HG03045 (cell line): ENCODE results near the gene BABAM1.

ENCODE experiments used
- ATAC-seq: cut with Tn5 transposase; IDR thresholded peaks from one replicate; pipeline ENCODE4 v1.9.1; 2021; ENCODE audit warnings: mild to moderate bottlenecking, moderate library complexity; ENCODE audit not compliant: unreplicated experiment

Gene BABAM1

GRCh38 chr19:17266975-17267788 lies at the start of gene BABAM1:
BABAM1 (plus strand) TSS chr19:17267443; CDS start chr19:17268807, 1,364 bp downstream.
- peak; percentile 88 for ATAC-seq

- no peak for ATAC-seq
Observed at GRCh38 chr19:17219286-17219685, 48.0 kb upstream of the BABAM1 start.

GRCh38 chr19:17220207-17220758 lies 47.0 kb upstream of the BABAM1 start:
- ATAC-seq = no peak

- no peak for ATAC-seq
Observed at GRCh38 chr19:17225053-17225452, 42.2 kb upstream of the BABAM1 start.

- peak; percentile 93 for ATAC-seq
Observed at GRCh38 chr19:17226002-17226933, 41.0 kb upstream of the BABAM1 start, which contains the start of gene OCEL1. OCEL1 (plus strand) TSS chr19:17226226; CDS start chr19:17226248, 22 bp downstream.

- ATAC-seq = no peak
Observed at GRCh38 chr19:17227798-17228367, 39.4 kb upstream of the BABAM1 start.

GRCh38 chr19:17229890-17230289 lies 37.4 kb upstream of the BABAM1 start:
- ATAC-seq = no peak

GRCh38 chr19:17232258-17232657 lies 35.0 kb upstream of the BABAM1 start:
- ATAC-seq = no peak

GRCh38 chr19:17234911-17235299 lies 32.3 kb upstream of the BABAM1 start:
- ATAC-seq = no peak

GRCh38 chr19:17235300-17235970 lies 31.8 kb upstream of the BABAM1 start:
- peak; percentile 63 for ATAC-seq

- ATAC-seq = peak; percentile 12
Observed at GRCh38 chr19:17235971-17236777, 31.1 kb upstream of the BABAM1 start.

GRCh38 chr19:17236811-17237543 lies 30.3 kb upstream of the BABAM1 start:
- ATAC-seq = no peak

- no peak for ATAC-seq
Observed at GRCh38 chr19:17237747-17238706, 29.2 kb upstream of the BABAM1 start.

GRCh38 chr19:17240062-17240752 lies 27.0 kb upstream of the BABAM1 start:
- ATAC-seq = no peak

- ATAC-seq = no peak
Observed at GRCh38 chr19:17240826-17241399, 26.3 kb upstream of the BABAM1 start.

- ATAC-seq = no peak
Observed at GRCh38 chr19:17242431-17243208, 24.6 kb upstream of the BABAM1 start.
